ENCODE results near the gene ASB18.

Gene ASB18

GRCh38 chr2:236240228-236240990 is 23.8 kb downstream of the ASB18 start:
- Histone ChIP-seq H3K4me2 (ENCODE audit: low read depth, low read length) (no peak overlapping the region), H3K27me3 (replicated peaks; ENCODE audit: insufficient read depth, low read length) (no peaks in the 10 kb centered on the region), H3K4me1 (ENCODE audit: low read length) (no peaks in the 10 kb centered on the region), H3K9ac (ENCODE audit: low read length) (no peak overlapping the region), H2AFZ (ENCODE audit: low read length) (no peak overlapping the region), H3K9me3 (replicated peaks; ENCODE audit: insufficient read depth, low read length) (no peaks in the 10 kb centered on the region), H3K27ac (ENCODE audit: low read length) (no peak overlapping the region), H3K79me2 (ENCODE audit: low read length) (no peaks in the 10 kb centered on the region), H3K4me3 (ENCODE audit: low read length) (no peak overlapping the region), H3K36me3 (replicated peaks; ENCODE audit: insufficient read depth, low read length) (no peaks in the 10 kb centered on the region), H4K20me1 (ENCODE audit: insufficient read depth, low read length) (no peaks in the 10 kb centered on the region), H3F3A (ENCODE audit: insufficient read depth, low read length) (no peaks in the 10 kb centered on the region), H3K9me2 (replicated peaks; ENCODE audit: insufficient read depth, low read length) (no peaks in the 10 kb centered on the region)
- TF ChIP-seq EZH2 (optimal IDR thresholded peaks at IDR 0.05; ENCODE audit: low read depth, low read length): no peak
- TF ChIP-seq, protein P1, sequence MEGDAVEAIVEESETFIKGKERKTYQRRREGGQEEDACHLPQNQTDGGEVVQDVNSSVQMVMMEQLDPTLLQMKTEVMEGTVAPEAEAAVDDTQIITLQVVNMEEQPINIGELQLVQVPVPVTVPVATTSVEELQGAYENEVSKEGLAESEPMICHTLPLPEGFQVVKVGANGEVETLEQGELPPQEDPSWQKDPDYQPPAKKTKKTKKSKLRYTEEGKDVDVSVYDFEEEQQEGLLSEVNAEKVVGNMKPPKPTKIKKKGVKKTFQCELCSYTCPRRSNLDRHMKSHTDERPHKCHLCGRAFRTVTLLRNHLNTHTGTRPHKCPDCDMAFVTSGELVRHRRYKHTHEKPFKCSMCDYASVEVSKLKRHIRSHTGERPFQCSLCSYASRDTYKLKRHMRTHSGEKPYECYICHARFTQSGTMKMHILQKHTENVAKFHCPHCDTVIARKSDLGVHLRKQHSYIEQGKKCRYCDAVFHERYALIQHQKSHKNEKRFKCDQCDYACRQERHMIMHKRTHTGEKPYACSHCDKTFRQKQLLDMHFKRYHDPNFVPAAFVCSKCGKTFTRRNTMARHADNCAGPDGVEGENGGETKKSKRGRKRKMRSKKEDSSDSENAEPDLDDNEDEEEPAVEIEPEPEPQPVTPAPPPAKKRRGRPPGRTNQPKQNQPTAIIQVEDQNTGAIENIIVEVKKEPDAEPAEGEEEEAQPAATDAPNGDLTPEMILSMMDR (IDR thresholded peaks at IDR 0.05; ENCODE audit: low read length): no peak
- no peak for TF ChIP-seq EZH2phosphoT487 (IDR thresholded peaks at IDR 0.05; ENCODE audit: low read length)
- no peak for DNase-seq

GRCh38 chr2:236239276-236240065 is 24.7 kb downstream of the ASB18 start:
- Histone ChIP-seq H3K9me2 (replicated peaks; ENCODE audit: insufficient read depth, low read length) (no peaks in the 10 kb centered on the region), H3K9ac (ENCODE audit: low read length) (no peak overlapping the region), H3K27ac (ENCODE audit: low read length) (no peak overlapping the region), H3K79me2 (ENCODE audit: low read length) (no peaks in the 10 kb centered on the region), H3K4me1 (ENCODE audit: low read length) (no peaks in the 10 kb centered on the region), H3K9me3 (replicated peaks; ENCODE audit: insufficient read depth, low read length) (no peaks in the 10 kb centered on the region), H3K4me2 (ENCODE audit: low read depth, low read length) (no peak overlapping the region), H2AFZ (ENCODE audit: low read length) (no peak overlapping the region), H3K36me3 (replicated peaks; ENCODE audit: insufficient read depth, low read length) (no peaks in the 10 kb centered on the region), H3K4me3 (ENCODE audit: low read length) (no peak overlapping the region), H3K27me3 (replicated peaks; ENCODE audit: insufficient read depth, low read length) (no peaks in the 10 kb centered on the region), H3F3A (ENCODE audit: insufficient read depth, low read length) (no peaks in the 10 kb centered on the region), H4K20me1 (ENCODE audit: insufficient read depth, low read length) (no peaks in the 10 kb centered on the region)
- TF ChIP-seq EZH2 (optimal IDR thresholded peaks at IDR 0.05; ENCODE audit: low read depth, low read length): no peak
- TF ChIP-seq, protein P1 (IDR thresholded peaks at IDR 0.05; ENCODE audit: low read length): no peak
- no peak for TF ChIP-seq EZH2phosphoT487 (IDR thresholded peaks at IDR 0.05; ENCODE audit: low read length)
- no peak for DNase-seq

DNA sequence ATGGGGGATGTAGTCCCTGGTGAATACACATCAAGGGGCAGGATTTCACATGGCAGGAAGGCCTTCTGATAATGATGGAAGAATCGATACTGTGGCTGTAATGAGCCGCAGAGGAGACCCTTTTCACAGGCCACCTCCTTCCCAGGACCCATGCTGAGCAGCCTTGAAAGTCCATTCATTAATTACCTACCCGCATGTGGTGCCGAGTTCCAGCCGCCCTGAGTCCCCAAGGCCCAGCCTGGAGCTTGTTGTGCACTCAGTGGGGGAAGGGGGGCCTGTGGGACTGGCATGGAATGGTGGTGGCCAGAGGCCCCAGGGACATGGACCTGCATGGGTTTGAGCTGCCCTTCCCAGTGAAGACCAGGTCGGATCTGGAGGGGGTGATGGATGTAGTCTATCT is 25.5 kb downstream of the ASB18 start:
- no peaks in the 10 kb centered on the region for H3K9me3 ChIP-seq (replicated peaks; ENCODE audit: insufficient read depth, low read length)

More for the DNA sequence above, 25.5 kb downstream of the ASB18 start:
- Histone ChIP-seq H4K20me1 (ENCODE audit: insufficient read depth, low read length) (no peaks in the 10 kb centered on the region), H2AFZ (ENCODE audit: low read length) (no peak overlapping the region), H3K9ac (ENCODE audit: low read length) (no peak overlapping the region), H3K27ac (ENCODE audit: low read length) (no peak overlapping the region), H3K4me3 (ENCODE audit: low read length) (no peak overlapping the region), H3K4me2 (ENCODE audit: low read depth, low read length) (no peak overlapping the region), H3F3A (ENCODE audit: insufficient read depth, low read length) (no peaks in the 10 kb centered on the region), H3K27me3 (replicated peaks; ENCODE audit: insufficient read depth, low read length) (no peaks in the 10 kb centered on the region), H3K79me2 (ENCODE audit: low read length) (no peaks in the 10 kb centered on the region), H3K36me3 (replicated peaks; ENCODE audit: insufficient read depth, low read length) (no peaks in the 10 kb centered on the region), H3K9me2 (replicated peaks; ENCODE audit: insufficient read depth, low read length) (no peaks in the 10 kb centered on the region), H3K4me1 (ENCODE audit: low read length) (no peaks in the 10 kb centered on the region)
- TF ChIP-seq EZH2 (optimal IDR thresholded peaks at IDR 0.05; ENCODE audit: low read depth, low read length): no peak
- TF ChIP-seq, protein P1 (IDR thresholded peaks at IDR 0.05; ENCODE audit: low read length): no peak
- TF ChIP-seq EZH2phosphoT487 (IDR thresholded peaks at IDR 0.05; ENCODE audit: low read length): no peak
- DNase-seq: no peak
